ENCODE results near the gene AASDH. TPM values are rescaled to one million over a fixed set of nuclear protein-coding genes. Genes with fewer than 3 reads are reported as not detected.

The AASDH gene
- total RNA-seq, 2 donors from 2014 or later: 5.4 to 33.6 TPM

DNA sequence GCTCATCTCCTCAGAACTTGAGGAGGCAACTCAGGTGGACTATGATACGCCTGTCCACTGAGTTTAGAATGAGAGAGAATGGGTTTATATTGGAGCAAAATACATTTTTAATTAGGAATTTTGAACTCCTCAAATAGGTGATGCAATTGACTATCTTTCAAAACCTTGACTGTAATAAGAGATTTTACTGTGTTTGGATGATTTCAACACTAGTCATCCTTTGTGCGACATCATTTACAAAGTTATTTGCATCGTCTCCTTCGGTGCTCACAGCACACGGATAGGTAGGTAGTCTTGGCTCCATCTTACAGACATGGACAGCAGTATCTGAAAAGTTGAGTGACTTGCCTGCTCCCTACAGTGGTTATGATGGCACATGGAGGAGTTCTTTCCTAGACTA lies 67.0 kb downstream of the AASDH start:
- 78 to 91% methylated on average over 5 of the region's 5 CpGs for WGBS, 2 donors
- no peak for ATAC-seq
- no peak overlapping the region for H3K27ac ChIP-seq

DNA sequence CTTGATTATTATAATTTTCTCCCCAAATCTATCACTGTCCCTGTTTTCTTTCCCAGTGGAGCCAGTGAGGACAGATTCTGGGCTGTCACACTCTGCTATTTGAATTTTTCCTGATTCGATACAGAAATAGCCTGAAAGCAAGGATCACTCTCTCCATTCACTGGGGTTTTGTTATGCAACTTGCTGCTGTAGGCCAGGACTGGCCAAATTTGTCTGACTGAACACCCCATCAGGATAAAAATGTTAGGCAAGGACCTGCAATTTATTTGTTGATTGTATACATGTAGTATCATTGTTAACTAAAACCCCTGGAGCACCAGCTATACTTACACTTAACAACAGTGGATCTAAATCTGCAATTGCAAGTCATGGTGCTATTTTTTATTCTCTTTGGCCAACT lies 68.7 kb downstream of the AASDH start:
- intact Hi-C loops (cut with DNase I): no loop called here
- ATAC-seq (no peak), DNase-seq (no peak)
- TF ChIP-seq, protein P1, sequence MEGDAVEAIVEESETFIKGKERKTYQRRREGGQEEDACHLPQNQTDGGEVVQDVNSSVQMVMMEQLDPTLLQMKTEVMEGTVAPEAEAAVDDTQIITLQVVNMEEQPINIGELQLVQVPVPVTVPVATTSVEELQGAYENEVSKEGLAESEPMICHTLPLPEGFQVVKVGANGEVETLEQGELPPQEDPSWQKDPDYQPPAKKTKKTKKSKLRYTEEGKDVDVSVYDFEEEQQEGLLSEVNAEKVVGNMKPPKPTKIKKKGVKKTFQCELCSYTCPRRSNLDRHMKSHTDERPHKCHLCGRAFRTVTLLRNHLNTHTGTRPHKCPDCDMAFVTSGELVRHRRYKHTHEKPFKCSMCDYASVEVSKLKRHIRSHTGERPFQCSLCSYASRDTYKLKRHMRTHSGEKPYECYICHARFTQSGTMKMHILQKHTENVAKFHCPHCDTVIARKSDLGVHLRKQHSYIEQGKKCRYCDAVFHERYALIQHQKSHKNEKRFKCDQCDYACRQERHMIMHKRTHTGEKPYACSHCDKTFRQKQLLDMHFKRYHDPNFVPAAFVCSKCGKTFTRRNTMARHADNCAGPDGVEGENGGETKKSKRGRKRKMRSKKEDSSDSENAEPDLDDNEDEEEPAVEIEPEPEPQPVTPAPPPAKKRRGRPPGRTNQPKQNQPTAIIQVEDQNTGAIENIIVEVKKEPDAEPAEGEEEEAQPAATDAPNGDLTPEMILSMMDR (IDR thresholded peaks at IDR 0.05): no peak
- no peak for TF ChIP-seq POLR2A (IDR thresholded peaks at IDR 0.05)
- Histone ChIP-seq H3K27ac (no peak overlapping the region), H3K4me3 (no peak overlapping the region), H3K4me1 (no peaks in the 10 kb centered on the region), H3K27me3 (no peaks in the 10 kb centered on the region), H3K36me3 (replicated peaks in 1 of 2; ENCODE audit: insufficient read depth in 1 of 2, low read depth in 2 of 2) (no peaks in the 10 kb centered on the region), H3K9me3 (no peaks in the 10 kb centered on the region)
- WGBS, 2 donors: 68 to 82% methylated on average over 1 of the region's 1 CpG

More for the DNA sequence above, 67.0 kb downstream of the AASDH start:
- TF ChIP-seq, protein P1 (IDR thresholded peaks at IDR 0.05): no peak
- no peaks in the 10 kb centered on the region for H3K9me3 ChIP-seq
- no peaks in the 10 kb centered on the region for H3K4me1 ChIP-seq
- H3K27me3 ChIP-seq: no peaks in the 10 kb centered on the region
- DNase-seq: no peak
- intact Hi-C loops (cut with DNase I): no loop called here
- no peaks in the 10 kb centered on the region for H3K36me3 ChIP-seq (replicated peaks in 1 of 2; ENCODE audit: insufficient read depth in 1 of 2, low read depth in 2 of 2)
- no peak overlapping the region for H3K4me3 ChIP-seq

DNA sequence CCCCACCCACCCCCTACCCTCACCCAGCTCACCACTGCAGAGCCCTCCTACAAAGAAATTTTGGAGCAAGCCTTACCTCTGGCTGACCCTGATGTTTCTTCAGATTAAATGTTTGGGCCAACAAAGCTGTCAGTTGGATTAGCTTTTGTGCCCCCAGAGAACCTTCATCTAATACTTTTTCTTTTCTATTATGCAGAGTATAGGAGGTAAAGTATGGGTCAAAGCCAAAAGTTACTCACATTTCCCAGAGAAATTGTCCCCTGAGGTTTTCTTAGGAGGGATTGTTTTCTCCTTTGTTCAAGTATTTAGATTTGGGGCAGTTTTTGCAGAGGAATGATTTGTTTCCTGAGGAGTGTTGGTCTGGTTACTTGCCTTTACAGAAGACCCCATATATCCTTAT lies 69.5 kb downstream of the AASDH start:
- Histone ChIP-seq H3K4me3 (no peak overlapping the region), H3K27me3 (no peaks in the 10 kb centered on the region), H3K36me3 (replicated peaks in 1 of 2; ENCODE audit: insufficient read depth in 1 of 2, low read depth in 2 of 2) (no peaks in the 10 kb centered on the region), H3K27ac (no peak overlapping the region), H3K4me1 (no peaks in the 10 kb centered on the region), H3K9me3 (no peaks in the 10 kb centered on the region)
- DNase-seq (no peak), ATAC-seq (no peak)
- TF ChIP-seq POLR2A (IDR thresholded peaks at IDR 0.05): no peak
- TF ChIP-seq, protein P1 (IDR thresholded peaks at IDR 0.05): no peak
- intact Hi-C loops (cut with DNase I): no loop called here

DNA sequence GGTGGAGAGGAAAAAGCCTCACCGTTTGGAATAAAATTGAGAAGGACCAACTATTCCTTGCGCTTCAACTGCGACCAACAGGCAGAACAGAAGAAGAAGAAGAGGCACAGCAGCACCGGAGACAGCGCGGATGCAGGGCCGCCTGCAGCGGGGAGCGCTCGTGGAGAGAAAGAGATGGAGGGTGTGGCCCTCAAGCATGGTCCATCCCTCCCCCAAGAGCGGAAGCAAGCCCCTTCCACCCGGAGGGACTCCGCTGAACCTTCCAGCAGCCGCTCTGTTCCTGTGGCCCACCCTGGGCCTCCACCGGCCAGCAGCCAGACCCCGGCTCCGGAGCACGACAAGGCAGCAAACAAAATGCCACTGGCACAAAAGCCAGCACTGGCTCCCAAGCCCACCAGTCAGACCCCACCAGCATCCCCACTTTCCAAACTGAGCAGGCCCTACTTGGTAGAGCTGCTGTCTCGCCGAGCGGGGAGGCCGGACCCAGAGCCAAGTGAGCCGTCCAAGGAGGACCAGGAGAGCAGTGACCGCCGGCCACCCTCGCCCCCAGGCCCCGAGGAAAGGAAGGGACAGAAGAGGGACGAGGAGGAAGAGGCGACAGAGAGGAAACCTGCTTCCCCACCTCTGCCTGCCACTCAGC lies 71.2 kb downstream of the AASDH start:
- Histone ChIP-seq H3K4me1 (no peaks in the 10 kb centered on the region), H3K4me3 (no peak overlapping the region), H3K36me3 (replicated peaks in 1 of 2; ENCODE audit: insufficient read depth in 1 of 2, low read depth in 2 of 2) (no peaks in the 10 kb centered on the region), H3K27ac (no peak overlapping the region), H3K9me3 (no peaks in the 10 kb centered on the region), H3K27me3 (no peaks in the 10 kb centered on the region)
- no peak for ATAC-seq
- no peak for TF ChIP-seq POLR2A (IDR thresholded peaks at IDR 0.05)
- TF ChIP-seq, protein P1 (IDR thresholded peaks at IDR 0.05): no peak
- 84 to 87% methylated on average over 19 to 26 of the region's 29 CpGs for whole genome bisulfite sequencing, 2 donors
- no peak for DNase-seq
- intact Hi-C loops (cut with DNase I): no loop called here

DNA sequence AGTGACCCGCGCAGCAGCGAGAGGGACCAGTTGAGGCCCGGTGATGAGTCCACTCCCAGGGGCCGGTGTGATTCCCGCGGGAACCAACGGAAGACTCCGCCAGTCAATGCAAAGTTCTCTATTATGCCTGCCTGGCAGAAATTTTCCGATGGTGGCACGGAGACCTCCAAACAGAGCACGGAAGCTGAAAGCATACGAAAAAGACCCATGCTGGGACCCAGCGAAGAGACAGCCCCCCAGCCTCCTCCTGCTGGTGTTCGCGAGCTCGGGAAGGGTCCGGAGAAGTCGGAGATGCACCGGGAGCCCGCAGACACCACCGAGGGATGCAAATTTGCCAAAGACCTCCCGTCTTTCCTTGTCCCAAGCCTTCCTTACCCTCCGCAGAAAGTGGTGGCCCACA lies 71.7 kb downstream of the AASDH start:
- Histone ChIP-seq H3K36me3 (replicated peaks in 1 of 2; ENCODE audit: insufficient read depth in 1 of 2, low read depth in 2 of 2) (no peaks in the 10 kb centered on the region), H3K27me3 (no peaks in the 10 kb centered on the region), H3K27ac (no peak overlapping the region), H3K4me1 (no peaks in the 10 kb centered on the region), H3K4me3 (no peak overlapping the region), H3K9me3 (no peaks in the 10 kb centered on the region)
- no peak for ATAC-seq
- no peak for DNase-seq
- TF ChIP-seq, protein P1 (IDR thresholded peaks at IDR 0.05): no peak
- no peak for TF ChIP-seq POLR2A (IDR thresholded peaks at IDR 0.05)
- intact Hi-C loops (cut with DNase I): no loop called here
- 82 to 92% methylated on average over 13 to 23 of the region's 24 CpGs for WGBS, 2 donors

All from body of pancreas (tissue), 4 donors.